CD8-positive, alpha-beta memory T cell (primary cell): ENCODE results near the gene SHC3. TPM values are rescaled to one million over a fixed set of nuclear protein-coding genes. Genes with fewer than 3 reads are reported as not detected.
"Not testable (repeated sequence)": the region's sequence is repeated elsewhere in the genome, so short reads cannot be mapped to it uniquely, and the experiment has no call there.

Experiments
- CTCF ChIA-PET: fragments of 350-600 bp; sonication (Branson Sonifier 250); formaldehyde crosslinking; loops from one replicate; lab custom pipeline; 2021; ENCODE audit warnings: antibody characterized with exemption; lab: Charles Lee
- POLR2A ChIA-PET: fragments of 350-600 bp; sonication (Branson Sonifier 250); formaldehyde crosslinking; loops from one replicate; lab custom pipeline; 2021; ENCODE audit warnings: antibody characterized with exemption; lab: Charles Lee
- DNase-seq, 5 donors: peaks; one replicate each; pipeline versions ENCODE4 v3.0.0 to v3.0.0-alpha.2; 2020 to 2022; ENCODE audit warnings: mixed read lengths in 1 of 5
- H3K27ac ChIP-seq: one replicate; pipeline ENCODE4 v1.7.0; 2013; ENCODE audit warnings: low read depth, mild to moderate bottlenecking, low read length, moderate library complexity
- H3K27me3 ChIP-seq: 2 replicates; pipeline ENCODE4 v1.7.0; 2013; ENCODE audit warnings: low read length, mild to moderate bottlenecking; ENCODE audit not compliant: insufficient read depth, poor library complexity, severe bottlenecking
- H3K36me3 ChIP-seq: 2 replicates; pipeline ENCODE4 v1.7.0; 2013; ENCODE audit warnings: mild to moderate bottlenecking, low read length, moderate library complexity; ENCODE audit not compliant: insufficient read depth
- H3K4me1 ChIP-seq: 2 replicates; pipeline ENCODE4 v1.7.0; 2013; ENCODE audit warnings: mild to moderate bottlenecking, low read length, moderate library complexity; ENCODE audit not compliant: insufficient read depth
- H3K4me3 ChIP-seq: 2 replicates; pipeline ENCODE4 v1.7.0; 2013; ENCODE audit warnings: mild to moderate bottlenecking, low read length
- H3K9me3 ChIP-seq: 2 replicates; pipeline ENCODE4 v1.7.0; 2013; ENCODE audit warnings: mild to moderate bottlenecking, low read length
- H3K27ac Mint-ChIP-seq, 8 donors: one replicate each; pipeline ENCODE4 v1.8.0; 2020 to 2021; ENCODE audit warnings: mixed read lengths in 8 of 8, mild to moderate bottlenecking in 6 of 8, inconsistent platforms in 3 of 8, moderate library complexity in 3 of 8
- H3K27me3 Mint-ChIP-seq, 2 donors: one replicate each; pipeline ENCODE4 v1.8.0; 2020 to 2021; ENCODE audit warnings: mixed read lengths in 2 of 2, mild to moderate bottlenecking in 1 of 2, moderate library complexity in 1 of 2
- H3K36me3 Mint-ChIP-seq, 3 donors: one replicate each; pipeline ENCODE4 v1.8.0; 2020 to 2021; ENCODE audit warnings: mixed read lengths in 3 of 3, inconsistent platforms in 1 of 3, mild to moderate bottlenecking in 1 of 3
- H3K4me1 Mint-ChIP-seq, 3 donors: one replicate each; pipeline ENCODE4 v1.8.0; 2020 to 2021; ENCODE audit warnings: mixed read lengths in 3 of 3, inconsistent platforms in 1 of 3, mild to moderate bottlenecking in 1 of 3
- H3K4me3 Mint-ChIP-seq, 7 donors: one replicate each; pipeline ENCODE4 v1.8.0; 2020 to 2021; ENCODE audit warnings: mixed read lengths in 7 of 7, mild to moderate bottlenecking in 6 of 7, moderate library complexity in 4 of 7, inconsistent platforms in 2 of 7
- H3K9me3 Mint-ChIP-seq, 5 donors: one replicate each; pipeline ENCODE4 v1.8.0; 2020 to 2022; ENCODE audit warnings: mixed read lengths in 5 of 5, mild to moderate bottlenecking in 3 of 5, moderate library complexity in 2 of 5, inconsistent platforms in 1 of 5
- polyA plus RNA-seq: library from polyadenylated mRNA; unstranded; fragments of 300-500 nt; fragmentation: Illumina TruSeq; gene quantifications from one replicate; pipeline ENCODE4 v1.2.3, GENCODE V29; 2021
- total RNA-seq, 2 experiments: library from RNA; stranded (reverse); gene quantifications; one replicate each; pipeline ENCODE4 v1.2.3, GENCODE V29; 2021

Gene SHC3
- total and polyA plus RNA-seq, 3 experiments from 2014 or later: not detected

GRCh38 chr9:89218040-89218928, 39.7 kb upstream of the SHC3 start:
- H3K9me3 Mint-ChIP-seq: no peaks in the 10 kb centered on the region
- DNase-seq: no peak
- H3K27me3 Mint-ChIP-seq: peaks cover 11 to 12% of the 10 kb centered on the region in 2 donors
- Histone ChIP-seq H3K9me3 (no peaks in the 10 kb centered on the region), H3K4me1 (no peaks in the 10 kb centered on the region), H3K27me3 (no peaks in the 10 kb centered on the region), H3K27ac (no peak overlapping the region), H3K36me3 (no peaks in the 10 kb centered on the region), H3K4me3 (no peak overlapping the region)
- no peak overlapping the region for H3K4me3 Mint-ChIP-seq
- no peaks in the 10 kb centered on the region for H3K36me3 Mint-ChIP-seq
- ChIA-PET POLR2A (no interaction called here), CTCF (no interaction called here)
- H3K4me1 Mint-ChIP-seq: no peaks in the 10 kb centered on the region
- H3K27ac Mint-ChIP-seq: no peak overlapping the region

- H3K9me3 Mint-ChIP-seq: no peaks in the 10 kb centered on the region
- Histone ChIP-seq H3K27ac (no peak overlapping the region), H3K4me3 (no peak overlapping the region), H3K27me3 (no peaks in the 10 kb centered on the region), H3K4me1 (no peaks in the 10 kb centered on the region), H3K9me3 (no peaks in the 10 kb centered on the region), H3K36me3 (no peaks in the 10 kb centered on the region)
- no peaks in the 10 kb centered on the region for H3K4me1 Mint-ChIP-seq
- POLR2A ChIA-PET: no interaction called here
- H3K36me3 Mint-ChIP-seq: peaks cover 0 to 4% (median 0%) of the 10 kb centered on the region in 3 donors
- CTCF ChIA-PET: no interaction called here
- peaks cover 12 to 23% of the 10 kb centered on the region in 2 donors for H3K27me3 Mint-ChIP-seq
- H3K4me3 Mint-ChIP-seq: no peak overlapping the region
- no peak overlapping the region for H3K27ac Mint-ChIP-seq
- no peak for DNase-seq
Observed at GRCh38 chr9:89215342-89215741, 36.7 kb upstream of the SHC3 start.

DNA sequence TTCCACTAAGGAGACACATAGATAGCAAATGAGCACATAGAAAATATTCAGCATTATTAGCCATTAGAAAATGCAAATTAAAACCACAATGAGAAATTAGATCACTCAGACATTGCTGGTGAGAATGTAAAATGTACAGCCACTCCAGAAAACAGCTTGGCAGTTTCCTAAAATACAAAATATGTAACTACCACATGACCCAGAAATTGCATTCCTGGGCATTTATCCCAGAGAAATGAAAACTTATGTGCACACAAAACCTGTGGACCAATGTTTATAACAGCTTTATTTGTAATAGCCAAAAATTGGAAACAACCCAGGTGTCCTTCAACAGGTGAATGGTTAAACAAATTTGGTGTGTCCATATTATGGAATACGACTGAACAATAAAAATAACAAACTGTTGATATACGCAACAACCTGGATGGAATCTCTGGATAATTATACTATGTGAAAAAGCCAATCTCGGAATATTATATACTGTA, 34.8 kb upstream of the SHC3 start:
- Histone ChIP-seq H3K27ac (no peak overlapping the region), H3K27me3 (no peaks in the 10 kb centered on the region), H3K4me1 (no peaks in the 10 kb centered on the region), H3K4me3 (no peak overlapping the region), H3K9me3 (no peaks in the 10 kb centered on the region), H3K36me3 (no peaks in the 10 kb centered on the region)
- peaks cover 0 to 5% (median 0%) of the 10 kb centered on the region in 3 donors for H3K36me3 Mint-ChIP-seq
- H3K9me3 Mint-ChIP-seq: no peaks in the 10 kb centered on the region
- POLR2A ChIA-PET: no interaction called here
- H3K4me1 Mint-ChIP-seq: no peaks in the 10 kb centered on the region
- CTCF ChIA-PET: no interaction called here
- no peak overlapping the region for H3K4me3 Mint-ChIP-seq
- no peak overlapping the region for H3K27ac Mint-ChIP-seq
- no peak for DNase-seq
- peaks cover 12 to 34% of the 10 kb centered on the region in 2 donors for H3K27me3 Mint-ChIP-seq

GRCh38 chr9:89212171-89212570, 33.6 kb upstream of the SHC3 start:
- Mint-ChIP-seq H3K4me1 (no peaks in the 10 kb centered on the region), H3K27me3 (peaks cover 10 to 38% of the 10 kb centered on the region in 2 donors), H3K27ac (no peak overlapping the region), H3K9me3 (peaks cover 0 to 2% (median 0%) of the 10 kb centered on the region in 5 donors), H3K4me3 (no peak overlapping the region), H3K36me3 (peaks cover 0 to 5% (median 0%) of the 10 kb centered on the region in 3 donors)
- ChIA-PET CTCF (no interaction called here), POLR2A (no interaction called here)
- H3K4me3 ChIP-seq: no peak overlapping the region
- DNase-seq: no peak
- H3K4me1 ChIP-seq: no peaks in the 10 kb centered on the region
- H3K36me3 ChIP-seq: no peaks in the 10 kb centered on the region
- H3K27me3 ChIP-seq: no peaks in the 10 kb centered on the region
- no peaks in the 10 kb centered on the region for H3K9me3 ChIP-seq
- no peak overlapping the region for H3K27ac ChIP-seq

DNA sequence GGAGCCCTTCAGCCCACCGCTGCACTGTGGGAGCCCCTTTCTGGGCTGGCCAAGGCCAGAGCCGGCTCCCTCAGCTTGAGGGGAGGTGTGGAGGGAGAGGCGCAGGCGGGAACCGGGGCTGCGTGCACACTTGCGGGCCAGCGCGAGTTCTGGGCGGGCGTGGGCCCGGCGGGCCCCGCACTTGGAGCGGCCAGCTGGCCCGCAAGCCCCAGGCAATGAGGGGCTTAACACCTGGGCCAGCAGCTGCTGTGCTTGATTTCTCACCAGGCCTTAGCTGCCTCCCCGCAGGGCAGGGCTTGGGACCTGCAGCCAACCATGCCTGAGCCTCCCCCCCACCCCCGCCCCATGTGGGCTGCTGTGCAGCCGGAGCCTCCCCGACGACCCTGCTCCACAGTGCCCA, 30.7 kb upstream of the SHC3 start:
- H3K9me3 Mint-ChIP-seq, POLR2A ChIA-PET, DNase-seq, H3K36me3 Mint-ChIP-seq, H3K36me3 ChIP-seq, H3K4me1 Mint-ChIP-seq, H3K27ac ChIP-seq, H3K4me3 ChIP-seq, H3K4me1 ChIP-seq, CTCF ChIA-PET, H3K4me3 Mint-ChIP-seq, H3K27me3 ChIP-seq, H3K27ac Mint-ChIP-seq, H3K9me3 ChIP-seq: not testable (repeated sequence)
- H3K27me3 Mint-ChIP-seq: peaks cover 13 to 28% of the 10 kb centered on the region in 2 donors

DNA sequence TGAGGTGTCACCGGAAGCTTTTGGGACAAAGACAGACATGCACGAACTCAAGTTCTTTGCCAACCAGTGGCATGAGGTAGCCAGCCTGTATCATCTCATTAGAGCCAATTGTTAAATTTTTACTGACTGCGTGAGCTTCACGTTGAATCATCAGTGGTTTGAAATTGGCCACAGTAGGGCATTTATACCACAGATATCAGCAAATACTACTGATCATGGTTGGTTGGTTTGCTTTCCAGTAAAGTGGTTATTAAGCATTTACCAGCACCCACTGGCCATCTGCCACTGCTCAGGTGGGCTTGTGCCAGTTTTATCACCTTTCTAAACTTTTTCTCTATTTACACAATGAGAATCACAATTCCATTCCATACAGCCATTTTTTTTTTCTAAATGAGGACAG, 28.4 kb upstream of the SHC3 start:
- H3K4me1 Mint-ChIP-seq: no peaks in the 10 kb centered on the region
- peaks cover 0 to 14% (median 5%) of the 10 kb centered on the region in 5 donors for H3K9me3 Mint-ChIP-seq
- H3K27me3 Mint-ChIP-seq: peaks cover 13 to 20% of the 10 kb centered on the region in 2 donors
- no peaks in the 10 kb centered on the region for H3K4me1 ChIP-seq
- peaks cover 0 to 5% (median 0%) of the 10 kb centered on the region in 3 donors for H3K36me3 Mint-ChIP-seq
- no peaks in the 10 kb centered on the region for H3K27me3 ChIP-seq
- no peak overlapping the region for H3K4me3 Mint-ChIP-seq
- no peak overlapping the region for H3K4me3 ChIP-seq
- POLR2A ChIA-PET: no interaction called here
- no peaks in the 10 kb centered on the region for H3K9me3 ChIP-seq
- no peak overlapping the region for H3K27ac ChIP-seq
- H3K36me3 ChIP-seq: no peaks in the 10 kb centered on the region
- CTCF ChIA-PET: no interaction called here
- no peak for DNase-seq
- no peak overlapping the region for H3K27ac Mint-ChIP-seq

DNA sequence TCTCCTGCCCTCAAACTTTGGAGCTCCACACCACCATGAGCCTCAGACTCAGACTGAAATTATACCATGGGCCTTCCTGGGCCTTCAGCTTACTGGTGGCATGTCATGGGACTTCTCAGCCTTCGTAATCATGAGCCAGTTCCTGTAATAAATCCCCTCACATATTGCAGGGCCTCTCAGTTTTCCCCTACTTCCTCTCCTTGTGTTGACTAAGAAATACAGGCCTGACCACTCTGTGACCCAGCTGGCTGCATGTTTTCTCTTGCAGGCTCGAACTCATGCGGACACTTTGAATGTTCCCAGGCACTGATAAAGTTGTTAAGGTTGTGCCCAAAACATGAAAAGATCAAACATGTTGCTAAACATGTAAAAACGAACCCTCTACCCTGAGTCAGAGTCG, 26.2 kb upstream of the SHC3 start:
- Mint-ChIP-seq H3K4me3 (no peak overlapping the region), H3K9me3 (peaks cover 3 to 14% (median 7%) of the 10 kb centered on the region in 5 donors), H3K27me3 (peaks cover 9 to 10% of the 10 kb centered on the region in 2 donors), H3K36me3 (no peaks in the 10 kb centered on the region), H3K4me1 (no peaks in the 10 kb centered on the region), H3K27ac (no peak overlapping the region)
- DNase-seq: no peak
- Histone ChIP-seq H3K4me3 (no peak overlapping the region), H3K9me3 (no peaks in the 10 kb centered on the region), H3K4me1 (no peaks in the 10 kb centered on the region), H3K27me3 (no peaks in the 10 kb centered on the region), H3K27ac (no peak overlapping the region), H3K36me3 (no peaks in the 10 kb centered on the region)
- ChIA-PET CTCF (no interaction called here), POLR2A (no interaction called here)

DNA sequence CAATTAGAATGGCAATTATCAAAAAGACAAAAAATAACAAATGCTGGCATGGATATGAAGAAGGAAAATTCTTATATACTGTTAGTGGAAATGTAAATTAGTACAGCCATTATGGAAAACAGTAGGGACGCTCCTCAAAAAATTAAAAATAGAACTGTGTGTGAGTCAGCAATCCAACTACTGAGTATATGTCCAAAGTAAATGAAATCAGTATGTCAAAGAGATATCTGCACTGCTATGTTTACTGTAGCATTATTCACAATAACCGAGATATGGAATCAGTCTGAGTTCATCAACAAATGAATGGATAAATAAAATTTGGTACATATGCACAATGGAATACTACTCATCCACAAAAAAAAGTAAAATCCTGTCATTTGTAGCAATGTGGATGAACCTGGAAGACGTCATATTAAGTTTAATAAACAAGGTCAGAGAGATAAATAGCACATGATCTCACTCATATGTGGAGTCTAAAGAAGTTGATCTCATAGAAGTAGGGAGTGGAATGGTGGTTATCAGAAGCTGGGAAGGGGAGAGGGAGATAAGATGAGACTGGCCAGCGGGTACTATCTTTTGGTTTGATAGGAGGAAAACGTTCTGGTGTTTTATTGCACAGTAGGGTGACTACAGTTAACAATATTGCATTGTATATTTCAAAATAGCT, 16.6 kb upstream of the SHC3 start:
- CTCF ChIA-PET: no interaction called here

More for the DNA sequence above, 16.6 kb upstream of the SHC3 start:
- Mint-ChIP-seq H3K27me3 (peaks cover 9 to 39% of the 10 kb centered on the region in 2 donors), H3K36me3 (peaks cover 0 to 4% (median 1%) of the 10 kb centered on the region in 3 donors), H3K9me3 (peaks cover 16 to 30% (median 23%) of the 10 kb centered on the region in 5 donors), H3K4me1 (no peaks in the 10 kb centered on the region), H3K4me3 (no peak overlapping the region), H3K27ac (no peak overlapping the region)
- Histone ChIP-seq H3K27ac (no peak overlapping the region), H3K4me1 (no peaks in the 10 kb centered on the region), H3K9me3 (no peaks in the 10 kb centered on the region), H3K27me3 (peaks cover 5% of the 10 kb centered on the region), H3K36me3 (no peaks in the 10 kb centered on the region), H3K4me3 (no peak overlapping the region)
- POLR2A ChIA-PET: no interaction called here
- no peak for DNase-seq
